ENCODE results near the gene KIAA0825. TPM values are rescaled to one million over a fixed set of nuclear protein-coding genes. Genes with fewer than 3 reads are reported as not detected.

Gene KIAA0825
- total RNA-seq, 1 experiment from 2014 or later = 1.6 TPM

- no peaks in the 10 kb centered on the region for H3K36me3 ChIP-seq (ENCODE audit: control insufficient read depth, insufficient read depth, low read length)
- no TSS peak for BruUV-seq (replicated peaks)
- ChIA-PET POLR2A (no interaction called here), CTCF (no interaction called here)
- DNase-seq (ENCODE audit: low read depth, low spot score) (no peak), ATAC-seq (no peak)
- no peaks in the 10 kb centered on the region for H3K4me1 ChIP-seq (ENCODE audit: control insufficient read depth, insufficient read depth, low read length)
- H3K27ac ChIP-seq (ENCODE audit: low read length) = no peak overlapping the region
- intact Hi-C loops (cut with micrococcal nuclease; ENCODE audit: unreplicated experiment) = no loop called here
- in situ Hi-C loops (cut with HindIII; ENCODE audit: low pct_unique_long_range_greater_than_20kb, low sequenced_read_pairs) = no loop called here
- no peaks in the 10 kb centered on the region for H3K9me3 ChIP-seq (ENCODE audit: control insufficient read depth, insufficient read depth, low read depth, low read length)
- H3K27me3 ChIP-seq (ENCODE audit: control insufficient read depth, insufficient read depth, low read length) = no peaks in the 10 kb centered on the region
- no peak overlapping the region for H3K4me3 ChIP-seq (ENCODE audit: low read depth in 2 of 2, low read length in 2 of 2)
- TF ChIP-seq POLR2AphosphoS5 (IDR thresholded peaks at IDR 0.05; ENCODE audit: low read depth, low read length) = no peak
- no peak for TF ChIP-seq CTCF (IDR thresholded peaks at IDR 0.05)
- TF ChIP-seq SIN3A (IDR thresholded peaks at IDR 0.05; ENCODE audit: borderline replicate concordance, insufficient read depth, low read depth, low read length) = no peak
- no peak for TF ChIP-seq TCF7L2 (IDR thresholded peaks at IDR 0.05; ENCODE audit: low read depth, low read length)
- no peak for TF ChIP-seq REST (IDR thresholded peaks at IDR 0.05; ENCODE audit: insufficient read depth in 1 of 2, low read depth in 2 of 2, low read length in 1 of 2)
Observed at GRCh38 chr5:94316916-94317838, 301.2 kb downstream of the KIAA0825 start.

- intact Hi-C loops (cut with micrococcal nuclease; ENCODE audit: unreplicated experiment) = no loop called here
Observed at GRCh38 chr5:94314460-94315131, 303.8 kb downstream of the KIAA0825 start.

More at GRCh38 chr5:94314460-94315131, 303.8 kb downstream of the KIAA0825 start:
- CTCF ChIA-PET = no interaction called here
- no peaks in the 10 kb centered on the region for H3K36me3 ChIP-seq (ENCODE audit: control insufficient read depth, insufficient read depth, low read length)
- no peak overlapping the region for H3K4me3 ChIP-seq (ENCODE audit: low read depth in 2 of 2, low read length in 2 of 2)
- no TSS peak for BruUV-seq (replicated peaks)
- in situ Hi-C loops (cut with HindIII; ENCODE audit: low pct_unique_long_range_greater_than_20kb, low sequenced_read_pairs) = no loop called here
- no peaks in the 10 kb centered on the region for H3K27me3 ChIP-seq (ENCODE audit: control insufficient read depth, insufficient read depth, low read length)
- TF ChIP-seq REST (IDR thresholded peaks at IDR 0.05; ENCODE audit: insufficient read depth in 1 of 2, low read depth in 2 of 2, low read length in 1 of 2) (no peak), SIN3A (IDR thresholded peaks at IDR 0.05; ENCODE audit: borderline replicate concordance, insufficient read depth, low read depth, low read length) (no peak), TCF7L2 (IDR thresholded peaks at IDR 0.05; ENCODE audit: low read depth, low read length) (no peak), CTCF (IDR thresholded peaks at IDR 0.05) (no peak), POLR2AphosphoS5 (IDR thresholded peaks at IDR 0.05; ENCODE audit: low read depth, low read length) (no peak)
- no peak for DNase-seq (ENCODE audit: low read depth, low spot score)
- no peak for ATAC-seq
- no peaks in the 10 kb centered on the region for H3K9me3 ChIP-seq (ENCODE audit: control insufficient read depth, insufficient read depth, low read depth, low read length)
- no peak overlapping the region for H3K27ac ChIP-seq (ENCODE audit: low read length)
- no peaks in the 10 kb centered on the region for H3K4me1 ChIP-seq (ENCODE audit: control insufficient read depth, insufficient read depth, low read length)
- POLR2A ChIA-PET = no interaction called here

All from Panc1 (cell line).